ENCODE results near the gene SORCS1. TPM values are rescaled to one million over a fixed set of nuclear protein-coding genes. Genes with fewer than 3 reads are reported as not detected.

SORCS1 gene
- total RNA-seq, 1 donor from 2014 or later = 16.7 TPM

DNA sequence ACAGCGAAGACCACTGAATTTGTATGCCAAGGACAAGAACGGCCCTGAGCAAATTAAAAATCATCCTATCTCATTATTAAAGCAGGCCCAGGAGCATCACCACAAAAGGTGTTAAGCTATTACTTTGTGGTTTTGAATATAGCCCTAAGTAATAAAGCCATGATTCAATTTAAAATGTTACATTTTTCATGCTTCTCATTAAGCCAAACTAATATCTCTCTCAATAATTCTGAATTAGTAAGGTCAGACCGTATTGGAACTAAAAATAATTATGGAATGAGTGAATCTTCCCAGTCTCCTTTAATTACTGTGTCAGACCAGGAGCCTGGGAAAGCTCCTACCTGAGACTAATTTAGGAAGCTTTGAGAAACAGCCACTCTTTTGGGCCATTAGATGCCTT is 162.4 kb downstream of the SORCS1 start:
- no peak for DNase-seq (ENCODE audit: low spot score in 2 of 2)
- FAIRE-seq = no peak

DNA sequence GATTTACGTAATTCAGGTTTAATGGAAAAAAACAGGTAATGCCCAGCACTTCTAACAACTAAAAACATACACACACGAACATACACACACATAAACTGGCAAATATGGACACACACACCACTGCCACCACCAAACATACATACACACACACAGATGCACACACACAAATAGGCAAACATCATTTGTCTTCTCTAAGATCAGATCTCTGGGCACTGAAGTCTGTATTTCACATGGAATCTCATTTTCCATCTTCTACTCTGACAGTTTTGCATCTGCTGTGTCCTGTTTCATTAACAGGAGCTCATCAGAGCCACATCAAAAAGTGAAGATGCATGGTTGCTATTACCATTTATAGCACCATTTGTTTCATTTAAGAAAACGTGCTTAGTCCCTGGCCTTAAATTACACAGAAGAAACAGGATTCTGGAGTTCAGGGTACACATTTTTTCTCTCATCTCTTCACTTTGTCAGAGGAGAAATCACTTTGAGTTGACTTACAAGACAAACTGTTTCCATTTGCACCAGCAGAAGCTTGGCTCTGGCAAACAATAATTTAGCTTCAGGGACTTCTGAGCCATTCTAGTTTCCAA is 165.3 kb downstream of the SORCS1 start:
- FAIRE-seq (no peak), DNase-seq (ENCODE audit: low spot score in 2 of 2) (no peak)

DNA sequence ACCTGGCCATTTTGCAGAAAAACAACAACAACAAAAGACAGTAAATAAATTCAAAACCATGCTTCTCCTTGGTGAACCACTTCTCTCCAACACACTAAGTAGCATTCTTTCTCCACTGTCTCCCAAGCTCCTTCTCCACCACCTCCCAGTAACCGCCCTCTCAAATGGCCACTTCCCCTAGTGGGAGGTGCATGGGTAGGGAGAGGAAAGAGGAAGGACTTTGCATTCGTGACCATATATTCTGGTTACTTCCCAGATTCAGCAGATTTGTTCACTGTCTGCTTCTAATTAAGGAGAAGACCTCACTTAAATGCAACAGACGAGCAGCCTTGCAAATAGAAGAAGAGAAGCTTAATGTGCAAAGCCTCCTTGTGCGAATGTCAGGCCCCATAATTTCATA is 166.8 kb downstream of the SORCS1 start:
- no peak for DNase-seq (ENCODE audit: low spot score in 2 of 2)

DNA sequence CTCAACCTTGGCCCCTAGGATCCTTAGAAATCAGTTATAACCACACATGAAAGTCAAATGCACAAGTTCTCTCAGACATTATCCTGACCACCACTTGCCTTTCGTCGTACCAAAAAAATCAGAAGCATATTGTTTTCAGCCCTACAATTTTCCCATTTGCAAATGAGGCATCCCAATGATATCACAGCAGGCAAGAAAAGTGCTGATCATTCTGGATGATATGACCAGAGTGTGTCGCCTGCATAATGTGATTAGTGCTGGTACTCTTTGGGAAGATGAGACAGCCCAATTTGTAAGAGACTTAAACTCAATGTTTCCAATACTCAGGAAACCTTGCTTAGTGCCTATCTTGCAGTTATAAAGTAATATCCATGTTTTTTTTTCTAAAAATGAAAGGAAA is 168.0 kb downstream of the SORCS1 start:
- no peak for FAIRE-seq
- DNase-seq (ENCODE audit: low spot score in 2 of 2) = no peak

More for the DNA sequence above, 166.8 kb downstream of the SORCS1 start:
- FAIRE-seq = no peak

DNA sequence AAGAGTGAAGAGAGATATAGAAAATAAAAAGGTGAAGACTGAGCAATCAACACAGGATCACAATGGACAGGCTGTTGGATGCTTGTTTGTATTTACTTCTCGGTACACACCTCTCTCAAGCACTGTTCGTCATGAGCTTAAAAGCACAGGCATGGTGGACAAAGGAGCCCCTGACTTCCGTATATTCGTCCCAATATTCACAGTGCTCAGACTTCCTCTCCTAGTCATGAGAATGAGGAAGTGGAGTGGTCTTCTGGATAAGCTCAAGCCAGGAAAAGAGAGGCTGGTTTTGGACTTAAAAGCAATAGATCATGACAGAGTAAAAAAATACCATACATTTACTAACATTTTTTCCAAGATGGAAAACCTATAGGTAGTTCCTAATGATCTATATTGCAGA is 172.5 kb downstream of the SORCS1 start:
- FAIRE-seq = no peak
- no peak for DNase-seq (ENCODE audit: low spot score in 2 of 2)

DNA sequence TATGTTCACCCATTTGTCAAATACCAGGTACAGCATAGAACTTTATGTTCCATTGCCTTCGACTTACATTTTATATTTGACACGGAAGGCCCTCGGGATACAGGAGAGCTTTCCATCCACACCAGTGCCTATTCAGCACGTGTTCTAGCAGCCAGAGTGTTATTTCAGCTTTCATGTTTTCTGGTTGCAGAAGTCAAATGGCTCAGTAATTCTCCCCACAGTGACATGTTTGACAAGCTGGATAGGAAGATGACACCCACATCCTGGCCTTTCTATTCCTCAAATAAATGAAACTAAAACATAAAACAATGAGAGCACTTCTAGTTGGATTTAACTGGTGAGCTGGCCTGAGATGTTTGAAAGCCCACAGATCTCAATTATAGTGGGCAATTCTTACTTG is 173.4 kb downstream of the SORCS1 start:
- no peak for DNase-seq (ENCODE audit: low spot score in 2 of 2)
- FAIRE-seq = no peak

DNA sequence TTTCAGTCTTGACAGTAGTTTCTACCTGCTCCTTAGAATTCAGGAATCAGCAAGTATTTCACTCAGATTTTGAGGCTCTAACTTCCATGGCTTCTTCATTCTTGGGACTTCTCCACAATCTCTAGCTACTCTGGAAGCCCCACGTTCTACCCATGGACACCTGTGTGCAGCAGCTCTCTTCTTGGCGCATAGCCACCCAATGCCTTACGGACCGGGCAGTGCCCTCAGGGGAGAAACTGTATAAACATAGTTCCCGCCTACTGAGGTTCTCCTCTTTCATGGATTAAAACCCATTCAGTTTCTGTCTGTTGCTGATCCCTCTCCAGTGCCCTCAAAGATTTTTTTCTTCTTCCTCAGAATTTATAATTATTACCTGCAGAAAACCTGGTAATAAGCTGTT is 177.1 kb downstream of the SORCS1 start:
- DNase-seq (ENCODE audit: low spot score in 2 of 2) = no peak
- FAIRE-seq = no peak

DNA sequence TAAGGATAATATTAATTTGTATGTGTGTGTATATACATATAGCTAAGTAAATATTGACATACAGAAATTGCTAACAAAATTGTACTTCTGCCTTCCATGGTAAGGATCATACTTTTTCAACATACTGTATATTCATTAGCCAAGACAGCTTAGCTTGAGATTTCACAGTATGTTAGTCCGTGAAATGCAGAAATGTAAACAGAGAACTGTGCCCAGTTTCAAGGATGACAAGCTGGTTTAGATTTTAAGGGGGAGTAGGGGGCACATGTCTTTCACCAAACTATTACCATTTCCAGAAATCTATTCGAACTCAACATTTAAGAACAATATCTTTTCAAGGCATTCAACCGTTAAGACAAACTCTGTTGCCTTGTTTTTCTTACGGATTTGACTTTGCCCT is 182.2 kb downstream of the SORCS1 start:
- DNase-seq (ENCODE audit: low spot score in 2 of 2) (no peak), FAIRE-seq (no peak)

DNA sequence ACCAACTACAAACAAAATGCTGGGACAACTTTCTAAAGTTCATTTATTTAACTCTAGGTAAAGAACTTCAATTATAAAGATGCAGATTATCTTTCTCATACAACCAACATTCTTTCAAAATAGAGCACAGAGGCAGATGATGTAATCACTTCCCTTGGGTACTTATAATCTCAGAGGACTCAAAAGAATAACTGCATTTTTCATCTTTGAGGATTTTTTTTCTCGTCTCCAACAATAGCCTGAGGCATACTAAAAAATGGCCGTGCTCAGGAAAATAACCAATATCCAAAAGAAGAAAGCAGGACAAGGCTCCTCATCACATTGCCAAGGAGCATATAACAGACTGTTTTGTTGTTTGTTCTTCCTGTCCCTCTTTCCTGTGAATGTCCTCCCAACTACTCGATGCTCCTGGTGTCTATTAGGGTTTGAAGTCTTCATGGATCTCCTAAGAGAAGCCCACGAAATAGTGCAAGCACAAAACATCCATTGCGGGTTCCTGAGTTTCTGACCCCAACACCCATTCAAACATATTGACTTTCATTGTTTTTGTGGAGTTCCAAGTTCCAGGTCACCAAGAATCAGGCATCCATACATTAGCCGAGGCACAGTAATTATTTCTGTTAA is 182.9 kb downstream of the SORCS1 start:
- FAIRE-seq = no peak
- no peak for DNase-seq (ENCODE audit: low spot score in 2 of 2)

DNA sequence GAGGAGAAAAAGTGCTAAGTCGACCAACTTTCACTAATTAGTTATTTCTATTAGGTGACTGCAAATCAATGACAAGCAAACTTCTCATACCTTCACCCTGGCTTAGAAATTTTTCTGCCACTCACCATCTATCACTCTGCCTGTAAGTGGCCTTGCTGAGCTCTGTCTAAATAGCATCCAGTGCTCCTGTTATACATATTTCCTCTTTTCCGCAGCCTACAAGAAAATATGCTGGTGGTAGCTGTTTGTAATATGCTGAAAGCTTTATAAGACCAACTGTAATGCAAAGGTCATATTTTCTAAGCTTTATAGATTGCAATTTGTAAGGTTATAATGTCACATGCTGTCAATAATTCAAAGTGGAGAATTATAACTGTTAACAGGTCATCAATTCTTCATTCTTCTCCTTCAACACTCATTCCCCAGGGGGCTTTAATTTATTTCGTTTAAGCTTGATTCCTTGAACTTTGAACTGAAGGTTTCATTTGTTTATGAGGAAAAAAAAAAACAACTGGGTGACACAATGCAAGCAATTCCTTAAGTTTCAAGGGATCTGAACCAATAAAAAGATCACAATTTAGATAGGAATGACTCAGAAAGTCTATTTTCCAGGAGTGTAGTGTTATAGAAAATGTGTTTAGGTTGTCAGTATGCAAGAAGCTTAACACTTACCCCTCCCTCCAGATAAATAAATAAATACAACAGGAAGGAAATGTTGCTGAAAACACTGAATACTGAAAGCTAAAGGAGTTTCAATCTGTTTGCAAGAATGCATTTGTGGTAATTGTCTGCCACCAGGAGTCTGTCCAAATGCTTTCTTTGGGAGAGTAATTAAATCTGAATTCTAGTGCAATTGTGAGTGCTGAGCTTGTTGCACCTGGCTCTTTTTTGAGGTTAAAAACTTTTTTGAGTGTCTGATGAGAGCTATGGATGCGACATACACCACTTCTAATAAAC is 183.7 kb downstream of the SORCS1 start:
- FAIRE-seq (no peak), DNase-seq (ENCODE audit: low spot score in 2 of 2) (no peak)

DNA sequence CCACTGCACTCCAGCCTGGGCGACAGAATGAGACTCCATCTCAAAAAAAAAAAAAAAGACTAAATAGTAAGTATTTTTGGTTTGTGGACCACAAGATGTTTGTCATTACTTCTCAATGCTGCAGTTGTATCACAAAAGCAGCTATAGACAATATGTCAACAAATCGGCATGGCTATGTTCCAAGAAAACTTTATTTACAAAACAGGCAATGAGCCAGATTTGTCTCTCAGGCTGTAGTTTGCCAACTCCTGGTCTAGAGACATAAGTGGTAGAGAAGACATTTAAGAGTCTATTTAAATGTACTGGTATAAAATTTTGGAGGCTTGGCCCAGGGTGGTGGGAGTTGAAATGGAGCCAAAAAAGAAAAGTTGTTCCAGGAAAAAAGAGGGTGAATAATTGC is 185.8 kb downstream of the SORCS1 start:
- FAIRE-seq = no peak
- no peak for DNase-seq (ENCODE audit: low spot score in 2 of 2)

DNA sequence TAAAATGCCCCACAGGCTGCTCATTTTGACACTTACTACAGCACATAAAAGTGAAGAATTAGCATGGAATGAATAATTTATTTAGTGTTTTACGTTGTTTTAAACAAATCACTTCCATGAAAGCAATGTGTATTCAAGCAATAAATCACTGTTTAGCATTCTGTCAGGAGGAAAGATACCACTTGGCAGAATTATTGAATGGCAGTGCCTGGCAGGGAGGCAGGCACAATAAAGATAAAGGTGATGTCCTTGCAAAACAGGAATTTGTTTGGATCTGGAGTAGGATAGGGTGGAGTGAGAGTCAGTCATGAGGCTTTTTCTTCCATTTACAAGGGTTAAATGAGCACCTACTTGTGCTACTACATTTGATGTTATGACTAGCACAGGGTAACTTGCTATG is 190.8 kb downstream of the SORCS1 start:
- no peak for FAIRE-seq
- no peak for DNase-seq (ENCODE audit: low spot score in 2 of 2)

DNA sequence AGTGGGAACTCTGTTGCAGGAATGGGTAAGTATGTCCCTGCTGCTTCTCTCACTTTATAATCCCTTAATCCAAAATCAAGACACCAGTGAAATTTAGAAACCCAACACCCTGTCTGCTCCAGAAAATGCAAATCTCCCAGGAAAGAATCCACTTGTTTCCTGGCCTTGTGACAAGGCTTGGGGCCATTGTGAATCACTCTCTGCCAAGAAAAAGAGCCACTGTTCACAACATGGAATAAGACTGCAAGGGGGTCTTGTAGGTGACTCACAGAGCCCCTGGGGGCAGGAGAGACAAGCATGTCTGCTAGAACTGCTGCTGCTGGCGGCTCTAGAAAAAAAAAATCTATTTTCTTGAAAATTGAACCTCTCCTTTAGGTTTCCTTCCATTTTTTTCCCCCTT is 191.2 kb downstream of the SORCS1 start:
- no peak for FAIRE-seq

DNA sequence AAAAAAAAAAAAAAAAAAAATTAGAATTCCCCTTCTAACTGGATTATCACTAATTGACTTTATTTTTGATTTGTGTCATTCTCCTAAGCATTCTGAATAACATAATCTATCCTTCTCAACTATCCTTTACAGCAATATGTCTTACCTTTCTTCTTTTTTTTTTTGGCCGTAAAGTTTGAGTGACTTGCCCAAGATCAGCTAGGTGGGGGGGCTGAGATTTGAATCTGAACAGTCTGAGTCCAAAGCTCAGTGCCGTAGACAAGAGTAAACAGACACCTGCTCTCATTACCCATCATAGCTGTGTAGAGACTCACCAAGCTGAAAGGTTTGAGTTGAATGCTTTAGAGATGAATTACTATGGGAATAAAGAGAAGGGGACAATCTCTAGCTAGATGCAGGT is 192.1 kb downstream of the SORCS1 start:
- DNase-seq (ENCODE audit: low spot score in 2 of 2) (no peak), FAIRE-seq (no peak)

More for the DNA sequence above, 191.2 kb downstream of the SORCS1 start:
- DNase-seq (ENCODE audit: low spot score in 2 of 2) = no peak

DNA sequence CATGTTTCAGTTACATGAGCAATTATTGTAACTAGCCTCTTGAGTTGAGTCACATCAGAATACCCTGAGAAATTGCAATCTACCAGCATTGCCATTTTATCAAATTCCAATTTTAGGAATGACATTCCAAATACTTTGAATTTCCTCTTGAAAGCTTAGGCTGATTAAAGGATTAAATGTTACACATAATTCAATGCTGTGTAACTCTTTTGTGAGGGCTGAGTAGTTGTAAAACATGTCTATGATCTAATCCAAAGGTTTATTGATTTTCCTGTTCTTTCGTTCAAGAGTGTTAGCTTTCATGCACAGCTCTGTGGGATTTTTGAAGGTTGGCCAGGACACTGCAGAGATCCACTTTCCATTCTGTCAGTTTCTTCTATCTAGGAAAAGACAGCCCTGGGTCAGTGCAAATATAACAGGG is 193.1 kb downstream of the SORCS1 start:
- DNase-seq (ENCODE audit: low spot score in 2 of 2) (no peak), FAIRE-seq (no peak)

DNA sequence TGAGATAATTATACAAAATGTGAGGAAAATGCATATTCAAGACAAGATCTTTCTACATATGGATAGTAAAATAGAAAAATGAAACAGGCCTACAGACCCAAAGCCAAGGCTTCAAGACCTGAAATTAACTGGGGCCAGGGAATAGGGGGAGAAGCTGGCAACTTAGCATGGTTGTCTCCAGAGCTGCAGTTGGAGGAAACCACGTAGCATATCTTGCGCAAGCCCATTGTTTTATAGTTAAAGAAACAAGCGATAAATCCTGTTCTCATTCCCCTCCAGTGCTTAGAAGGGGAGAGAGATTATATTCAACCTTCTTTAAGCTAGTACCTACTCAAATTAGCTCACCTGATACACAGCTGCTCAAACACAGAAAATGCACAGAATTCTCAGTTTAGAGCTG is 197.1 kb downstream of the SORCS1 start:
- FAIRE-seq (no peak), DNase-seq (ENCODE audit: low spot score in 2 of 2) (no peak)

DNA sequence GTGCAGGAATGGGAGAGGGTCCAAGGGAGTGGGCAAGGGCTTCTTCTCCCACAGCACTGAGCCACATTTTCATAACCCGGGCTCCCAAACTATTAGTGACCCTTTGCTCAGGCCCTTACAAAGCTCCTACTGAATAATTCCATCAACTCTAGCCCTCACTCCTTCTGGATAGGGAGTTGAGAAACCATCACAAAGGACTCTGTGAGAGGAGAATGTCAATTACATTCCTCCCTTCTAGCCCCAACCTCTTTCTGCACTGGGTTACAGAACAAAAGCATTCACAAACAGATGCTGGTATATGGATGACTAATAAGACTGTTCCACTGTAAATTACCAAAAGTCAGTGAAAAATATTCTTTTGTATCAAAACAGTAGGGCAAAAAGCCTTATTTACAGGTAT is 203.7 kb downstream of the SORCS1 start:
- DNase-seq (ENCODE audit: low spot score in 2 of 2) (no peak), FAIRE-seq (no peak)

DNA sequence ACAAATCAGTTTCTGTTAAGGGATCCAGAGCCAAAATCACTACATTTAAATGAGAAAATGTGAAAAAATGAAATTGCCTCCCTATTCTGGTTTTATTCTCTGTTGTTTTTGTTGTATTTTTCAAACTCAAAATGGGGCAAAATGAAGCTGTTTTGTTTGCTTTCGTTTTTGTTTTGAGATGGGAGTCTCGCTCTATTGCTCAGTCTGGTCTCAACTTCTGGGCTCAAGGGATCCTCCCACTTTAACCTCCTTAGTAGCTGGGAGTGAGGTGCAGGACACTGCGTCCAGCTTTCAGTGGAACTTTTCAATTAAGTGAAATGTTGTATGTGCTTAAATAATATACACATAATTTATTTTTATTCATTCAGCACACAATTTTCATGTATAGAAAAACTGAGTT is 205.0 kb downstream of the SORCS1 start:
- FAIRE-seq (no peak), DNase-seq (ENCODE audit: low spot score in 2 of 2) (no peak)

DNA sequence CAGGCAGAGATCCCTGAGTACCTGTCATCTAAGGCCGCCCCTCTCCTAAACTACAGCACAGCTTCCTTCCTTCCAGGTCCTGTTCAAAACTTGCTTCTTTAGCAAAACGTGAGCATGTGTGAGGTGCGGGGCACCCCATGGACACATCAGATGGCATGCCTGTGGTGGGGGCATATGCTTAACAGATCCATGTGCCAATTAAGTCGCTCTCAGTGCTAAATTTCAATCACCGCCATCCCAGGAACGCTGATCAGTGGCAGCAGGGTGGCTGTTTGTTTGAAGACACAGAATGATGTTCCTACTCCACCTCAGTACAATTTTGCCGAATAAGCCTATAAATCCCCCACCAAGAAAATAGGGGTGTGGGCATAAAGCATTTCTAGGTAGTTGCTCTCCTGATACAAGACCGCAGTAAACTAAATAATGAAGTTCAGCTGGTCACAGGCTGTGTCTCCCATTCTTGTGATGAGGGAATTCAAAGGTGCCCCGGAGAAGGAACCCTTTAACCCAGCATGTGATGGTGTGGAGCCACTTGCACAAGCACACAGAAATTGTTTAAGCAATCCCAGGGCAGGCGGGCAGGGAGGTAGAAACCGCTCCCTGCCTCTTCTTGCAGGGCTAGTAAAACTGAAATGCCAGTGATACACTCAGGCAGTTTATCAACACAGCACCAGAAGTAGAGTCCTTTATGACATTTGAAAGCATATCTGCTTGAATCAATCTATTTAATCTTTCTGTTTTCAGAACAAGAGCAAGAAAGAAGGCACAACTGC is 205.7 kb downstream of the SORCS1 start:
- no peak for FAIRE-seq
- no peak for DNase-seq (ENCODE audit: low spot score in 2 of 2)

DNA sequence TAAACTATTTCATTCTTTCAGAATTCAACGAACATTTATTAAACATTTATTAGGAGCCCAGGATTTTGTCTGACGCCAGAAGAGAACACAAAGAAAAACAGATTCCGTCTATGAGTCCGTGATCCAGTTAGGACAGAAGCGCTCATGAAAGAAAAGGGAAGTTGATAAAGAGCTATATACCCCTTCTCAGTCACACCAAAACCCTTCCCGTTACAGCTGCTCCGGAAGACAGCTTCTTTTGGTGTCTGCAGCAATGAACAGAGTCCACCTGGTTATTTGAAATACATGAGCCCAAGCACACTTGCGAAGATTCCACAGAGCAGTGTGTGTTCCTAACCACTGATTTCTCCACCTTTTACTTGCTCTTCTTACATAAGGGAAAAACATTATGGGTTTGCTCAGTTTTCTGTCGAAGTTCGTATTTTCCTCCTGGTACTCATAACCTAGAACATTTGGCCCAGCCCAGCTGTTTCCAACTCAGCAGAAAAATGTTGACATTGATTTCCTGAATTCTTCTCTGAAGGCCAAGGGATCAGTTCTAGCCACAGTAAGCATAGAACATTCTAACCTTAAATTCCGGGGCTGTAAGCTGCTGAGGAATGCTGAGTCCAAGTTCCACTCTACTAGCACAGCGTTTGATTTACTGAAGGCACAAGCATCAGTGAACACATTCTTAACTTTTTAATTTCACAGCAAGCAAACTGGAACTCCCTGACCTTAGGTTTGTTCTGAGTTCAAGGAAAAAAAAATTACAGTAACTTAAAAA is 206.5 kb downstream of the SORCS1 start:
- no peak for FAIRE-seq
- DNase-seq (ENCODE audit: low spot score in 2 of 2) = no peak
